Neuronal stem cell (in vitro differentiated cells): Measurements from ENCODE around the gene PARP8.

Experiments used
- DNase-seq: peaks from one replicate; pipeline ENCODE4 v3.0.0-alpha.2; 2013; ENCODE audit warnings: low spot score
- H2AFZ ChIP-seq: one replicate; pipeline ENCODE4 v1.6.1; 2013; ENCODE audit warnings: mild to moderate bottlenecking, low read length, inconsistent platforms
- H2AK5ac ChIP-seq: 2 replicates; pipeline ENCODE4 v1.6.1; 2013; ENCODE audit warnings: low read depth, mild to moderate bottlenecking, inconsistent platforms, low read length, moderate library complexity, mixed read lengths
- H2BK120ac ChIP-seq: 2 replicates; pipeline ENCODE4 v1.6.1; 2013; ENCODE audit warnings: low read depth, mild to moderate bottlenecking, inconsistent platforms, low read length, moderate library complexity, mixed read lengths
- H2BK12ac ChIP-seq: one replicate; pipeline ENCODE4 v1.6.1; 2013; ENCODE audit warnings: low read length, inconsistent platforms
- H2BK15ac ChIP-seq: 2 replicates; pipeline ENCODE4 v1.6.1; 2013; ENCODE audit warnings: mild to moderate bottlenecking, low read length, inconsistent platforms, mixed read lengths
- H2BK5ac ChIP-seq: one replicate; pipeline ENCODE4 v1.6.1; 2013; ENCODE audit warnings: inconsistent platforms, mild to moderate bottlenecking, low read length, moderate library complexity
- H3K14ac ChIP-seq: one replicate; pipeline ENCODE4 v1.6.1; 2013; ENCODE audit warnings: low read length, inconsistent platforms
- H3K18ac ChIP-seq: 2 replicates; pipeline ENCODE4 v1.6.1; 2013; ENCODE audit warnings: low read length, inconsistent platforms
- H3K23ac ChIP-seq: 2 replicates; pipeline ENCODE4 v1.6.1; 2013; ENCODE audit warnings: low read depth, mild to moderate bottlenecking, mixed read lengths, low read length, inconsistent platforms; ENCODE audit not compliant: poor library complexity
- H3K27ac ChIP-seq: replicated peaks from 3 replicates; pipeline ENCODE4 v1.5.1; 2013; ENCODE audit warnings: low read length, inconsistent platforms
- H3K27me3 ChIP-seq, 3 experiments: 2 replicates each; pipeline ENCODE4 v1.6.1; 2013; ENCODE audit warnings: low read length in 3 of 3, mild to moderate bottlenecking in 2 of 3, inconsistent platforms in 1 of 3, low read depth in 1 of 3, mixed read lengths in 1 of 3, moderate library complexity in 1 of 3; ENCODE audit not compliant: control insufficient read depth in 3 of 3, insufficient read depth in 3 of 3
- H3K36me3 ChIP-seq, 2 donors: replicated peaks in 1 of 2; 2 replicates each; pipeline ENCODE4 v1.6.1; 2013; ENCODE audit warnings: low read length in 2 of 2; ENCODE audit not compliant: control insufficient read depth in 2 of 2, insufficient read depth in 2 of 2
- H3K4ac ChIP-seq: 2 replicates; pipeline ENCODE4 v1.6.1; 2013; ENCODE audit warnings: inconsistent platforms, mild to moderate bottlenecking, low read length, moderate library complexity
- H3K4me1 ChIP-seq, 2 donors: 1 replicate in 1 of 2; 2 replicates in 1 of 2; pipeline ENCODE4 v1.6.1; 2013; ENCODE audit warnings: low read length in 2 of 2, low read depth in 1 of 2; ENCODE audit not compliant: control insufficient read depth in 2 of 2, insufficient read depth in 1 of 2
- H3K4me2 ChIP-seq: one replicate; pipeline ENCODE4 v1.6.1; 2013; ENCODE audit warnings: mild to moderate bottlenecking, low read length, inconsistent platforms; ENCODE audit not compliant: insufficient read depth, poor library complexity, severe bottlenecking
- H3K4me3 ChIP-seq, 2 donors: 2 replicates each; pipeline ENCODE4 v1.5.1; 2013; ENCODE audit warnings: low read length in 2 of 2, mild to moderate bottlenecking in 2 of 2, inconsistent platforms in 1 of 2, moderate library complexity in 1 of 2
- H3K79me1 ChIP-seq: one replicate; pipeline ENCODE4 v1.6.1; 2013; ENCODE audit warnings: low read depth, mild to moderate bottlenecking, inconsistent platforms, low read length, moderate library complexity
- H3K9ac ChIP-seq: one replicate; pipeline ENCODE4 v1.6.1; 2013; ENCODE audit warnings: mild to moderate bottlenecking, low read depth, low read length, inconsistent platforms; ENCODE audit not compliant: poor library complexity
- H3K9me3 ChIP-seq, 2 donors: replicated peaks in 1 of 2; 2 replicates each; pipeline versions ENCODE3 to v1.6.1; 2013; ENCODE audit warnings: low read length in 2 of 2, mild to moderate bottlenecking in 2 of 2, inconsistent platforms in 1 of 2, low read depth in 1 of 2, mixed read lengths in 1 of 2, moderate library complexity in 1 of 2; ENCODE audit not compliant: control insufficient read depth in 2 of 2, insufficient read depth in 1 of 2
- H4K8ac ChIP-seq: one replicate; pipeline ENCODE4 v1.6.1; 2013; ENCODE audit warnings: low read depth, mild to moderate bottlenecking, inconsistent platforms, low read length, moderate library complexity
- H4K91ac ChIP-seq: one replicate; pipeline ENCODE4 v1.6.1; 2013; ENCODE audit warnings: low read length, low read depth, mild to moderate bottlenecking, inconsistent platforms; ENCODE audit not compliant: poor library complexity
- WGBS, 2 donors: extraction: QIAGEN DNeasy Blood & Tissue Kit; methylation state at CpG; one replicate each; pipeline ENCODE4 v1.1.7; 2013; ENCODE audit warnings: missing lambda C conversion rate in 2 of 2, mixed read lengths in 1 of 2; ENCODE audit not compliant: insufficient read length in 2 of 2, insufficient replicate concordance in 1 of 2; ENCODE audit errors: extremely low coverage in 2 of 2; 5-methylcytosine and 5-hydroxymethylcytosine counted together

The PARP8 gene

DNA sequence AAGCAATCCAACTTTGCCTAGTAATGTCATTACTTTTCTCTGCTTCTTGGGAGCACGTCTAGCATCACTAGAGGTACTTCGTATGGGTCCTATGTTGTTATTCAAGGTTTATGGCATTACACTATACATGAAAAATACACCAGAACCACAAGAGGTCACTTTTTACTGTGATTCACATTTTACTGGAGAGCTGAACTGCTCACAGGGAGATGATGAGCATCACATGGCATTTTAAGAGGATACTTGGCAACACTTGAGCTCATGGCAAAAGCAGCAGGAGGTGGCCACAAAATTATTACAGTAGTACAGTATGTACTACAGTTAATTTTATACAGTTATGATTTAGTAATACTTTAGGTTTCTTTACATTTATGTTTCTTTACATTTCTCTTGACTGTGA, 223.4 kb downstream of the PARP8 start:
- H3K18ac ChIP-seq, result no peak overlapping the region
- no peak overlapping the region for H2BK5ac ChIP-seq
- no peak overlapping the region for H3K27ac ChIP-seq
- no peak overlapping the region for H4K8ac ChIP-seq
- no peak overlapping the region for H3K9ac ChIP-seq
- no peak overlapping the region for H3K4me2 ChIP-seq
- no peak overlapping the region for H2BK120ac ChIP-seq
- no peaks in the 10 kb centered on the region for H3K27me3 ChIP-seq
- no peak overlapping the region for H4K91ac ChIP-seq
- no peak overlapping the region for H2AK5ac ChIP-seq
- no peak overlapping the region for H2AFZ ChIP-seq
- H3K36me3 ChIP-seq, result no peaks in the 10 kb centered on the region
- no peaks in the 10 kb centered on the region for H3K9me3 ChIP-seq
- H3K23ac ChIP-seq, result no peak overlapping the region
- H3K14ac ChIP-seq, result no peak overlapping the region
- no peak overlapping the region for H3K4me3 ChIP-seq
- no peaks in the 10 kb centered on the region for H3K4me1 ChIP-seq
- H2BK15ac ChIP-seq, result no peak overlapping the region
- no CpG with 5 or more reads among the region's 2 CpGs for WGBS, 2 donors
- H2BK12ac ChIP-seq, result no peak overlapping the region
- DNase-seq, result no peak
- H3K4ac ChIP-seq, result no peak overlapping the region
- no peaks in the 10 kb centered on the region for H3K79me1 ChIP-seq
